ENCODE measurements around the gene IARS1.

GRCh38 chr9:92310562-92310961, 17.1 kb upstream of the IARS1 start:
- TF ChIP-seq EZH2 (IDR thresholded peaks at IDR 0.05; ENCODE audit: borderline replicate concordance, low read depth, low read length, severe bottlenecking) (no peak), CTCF (IDR thresholded peaks at IDR 0.05; ENCODE audit: extremely low read depth in 1 of 2, insufficient read depth in 1 of 2, low read depth in 1 of 2, low read length in 2 of 2) (no peak), POLR2A (IDR thresholded peaks at IDR 0.05; ENCODE audit: low read depth, low read length) (no peak)
